Epithelial cell of esophagus (primary cell): ENCODE measurements around the gene AOAH.

Experiments used
- DNase-seq: peaks from one replicate; pipeline ENCODE4 v3.0.0; 2010; ENCODE audit warnings: low read depth
- H3K4me3 ChIP-seq: 2 replicates; pipeline ENCODE4 v1.5.1; 2011; ENCODE audit warnings: mild to moderate bottlenecking, low read length, control low read depth
- TF ChIP-seq, protein P1 (sequence below): IDR thresholded peaks from 2 replicates; pipeline ENCODE4 v1.5.1; 2011; ENCODE audit warnings: low read depth, mild to moderate bottlenecking, low read length, control low read depth, inconsistent platforms; ENCODE audit not compliant: insufficient read depth; ENCODE audit errors: missing control alignments

Gene AOAH

DNA sequence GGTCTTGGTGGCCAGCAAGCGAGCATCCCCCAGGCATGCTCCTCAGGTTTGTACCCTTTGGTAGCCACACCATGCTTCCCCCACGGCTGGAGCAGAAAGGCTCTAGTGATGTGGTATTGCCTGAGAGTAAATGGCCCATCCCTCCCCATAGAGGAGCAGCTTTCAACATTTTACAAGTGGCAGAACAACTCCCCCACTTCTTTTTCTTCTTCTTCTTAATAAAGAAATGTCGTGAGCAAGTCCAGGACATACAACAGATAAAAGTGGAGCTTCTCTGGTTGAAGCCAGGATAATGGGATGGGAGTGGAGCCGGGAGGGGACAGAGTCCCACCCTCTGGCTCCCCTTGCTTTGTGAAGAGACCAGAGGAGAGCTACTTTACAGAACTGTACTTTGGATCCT lies 203.2 kb downstream of the AOAH start:
- H3K4me3 ChIP-seq = no peak overlapping the region
- no peak for DNase-seq
- TF ChIP-seq, protein P1, sequence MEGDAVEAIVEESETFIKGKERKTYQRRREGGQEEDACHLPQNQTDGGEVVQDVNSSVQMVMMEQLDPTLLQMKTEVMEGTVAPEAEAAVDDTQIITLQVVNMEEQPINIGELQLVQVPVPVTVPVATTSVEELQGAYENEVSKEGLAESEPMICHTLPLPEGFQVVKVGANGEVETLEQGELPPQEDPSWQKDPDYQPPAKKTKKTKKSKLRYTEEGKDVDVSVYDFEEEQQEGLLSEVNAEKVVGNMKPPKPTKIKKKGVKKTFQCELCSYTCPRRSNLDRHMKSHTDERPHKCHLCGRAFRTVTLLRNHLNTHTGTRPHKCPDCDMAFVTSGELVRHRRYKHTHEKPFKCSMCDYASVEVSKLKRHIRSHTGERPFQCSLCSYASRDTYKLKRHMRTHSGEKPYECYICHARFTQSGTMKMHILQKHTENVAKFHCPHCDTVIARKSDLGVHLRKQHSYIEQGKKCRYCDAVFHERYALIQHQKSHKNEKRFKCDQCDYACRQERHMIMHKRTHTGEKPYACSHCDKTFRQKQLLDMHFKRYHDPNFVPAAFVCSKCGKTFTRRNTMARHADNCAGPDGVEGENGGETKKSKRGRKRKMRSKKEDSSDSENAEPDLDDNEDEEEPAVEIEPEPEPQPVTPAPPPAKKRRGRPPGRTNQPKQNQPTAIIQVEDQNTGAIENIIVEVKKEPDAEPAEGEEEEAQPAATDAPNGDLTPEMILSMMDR = no peak

DNA sequence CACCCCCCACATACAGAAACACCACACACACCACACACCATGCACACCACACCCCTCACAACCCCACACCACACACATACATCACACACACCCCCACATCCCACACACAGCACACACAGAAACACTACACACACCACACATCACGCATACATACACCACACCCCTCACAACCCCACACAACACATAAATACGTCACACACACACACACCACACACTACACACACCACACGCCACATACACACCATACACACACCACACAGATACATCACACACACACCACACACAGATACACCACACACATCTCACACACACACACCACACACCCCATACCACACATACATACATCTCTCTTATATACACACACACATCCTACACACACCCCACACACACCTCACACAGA lies 208.4 kb downstream of the AOAH start:
- DNase-seq = no peak
- TF ChIP-seq, protein P1 = no peak
- no peak overlapping the region for H3K4me3 ChIP-seq

DNA sequence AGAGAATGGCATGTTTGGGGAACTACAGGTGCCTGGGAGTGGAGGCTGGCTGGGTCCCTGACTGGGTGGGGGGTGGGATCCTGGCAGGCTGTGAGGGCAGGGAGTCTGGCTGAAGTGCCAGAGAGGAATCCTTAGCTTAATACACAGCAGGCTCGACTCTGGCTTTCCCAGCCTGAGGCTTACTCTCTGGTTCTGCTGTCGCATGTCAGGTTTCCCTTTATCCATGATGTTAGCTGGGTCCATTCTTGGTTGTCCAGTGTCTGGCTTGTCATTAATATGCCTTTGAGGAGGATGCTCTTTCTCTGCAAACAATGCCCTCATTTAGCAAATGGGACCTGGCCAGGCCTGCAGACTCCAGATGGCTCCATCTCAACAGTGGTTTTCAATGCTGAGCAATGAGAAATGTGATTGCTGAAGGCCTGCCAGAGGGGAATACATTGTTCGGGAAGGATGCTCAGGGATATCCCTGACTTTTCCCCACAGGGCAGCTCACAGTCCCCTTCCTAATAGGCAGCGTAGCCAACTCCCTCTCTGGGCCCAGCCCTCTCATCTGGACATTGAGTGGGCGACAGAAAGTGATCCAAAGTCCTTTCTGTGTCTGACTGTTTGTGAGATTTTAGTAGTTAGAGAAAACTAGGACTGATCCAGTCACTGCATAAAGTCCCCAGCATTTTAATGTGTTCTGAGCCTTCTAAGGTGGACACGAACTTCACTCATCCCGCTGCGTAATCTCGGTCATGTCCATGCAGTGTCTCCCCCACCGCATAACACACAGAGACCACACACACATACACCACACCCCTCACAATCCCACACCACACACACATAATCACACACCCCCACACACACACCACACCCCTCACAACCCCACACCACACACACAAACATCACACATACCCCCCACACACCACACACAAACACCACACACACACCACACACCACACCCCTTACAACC lies 209.7 kb downstream of the AOAH start:
- no peak overlapping the region for H3K4me3 ChIP-seq
- TF ChIP-seq, protein P1 = no peak
- DNase-seq = no peak

- TF ChIP-seq, protein P1 = no peak
- no peak for DNase-seq
- H3K4me3 ChIP-seq = no peak overlapping the region
Observed at GRCh38 chr7:36513393-36513792, 210.9 kb downstream of the AOAH start.

- no peak overlapping the region for H3K4me3 ChIP-seq
- TF ChIP-seq, protein P1 = no peak
- DNase-seq = no peak
Observed at GRCh38 chr7:36512616-36513015, 211.7 kb downstream of the AOAH start.

- TF ChIP-seq, protein P1 = no peak
- H3K4me3 ChIP-seq = no peak overlapping the region
- DNase-seq = no peak
Observed at GRCh38 chr7:36509962-36510361, 214.3 kb downstream of the AOAH start.
